A673 (cell line): ENCODE results near the gene RHOT1.

ENCODE experiments used
- EZH2 ChIP-seq: fragments of 200-600 bp; sonication (generic); IDR thresholded peaks from 2 replicates; pipeline ENCODE4 v1.6.1; 2017; ENCODE audit warnings: borderline replicate concordance, low read depth, mild to moderate bottlenecking, mixed read lengths, antibody characterized with exemption, low read length; ENCODE audit not compliant: poor library complexity, severe bottlenecking
- TF ChIP-seq, protein P1 (sequence below): fragments of 300-800, 200-600 bp; sonication (generic); conservative IDR thresholded peaks from 2 replicates; pipeline ENCODE4 v1.5.1; 2017; ENCODE audit warnings: low read depth, mild to moderate bottlenecking, antibody characterized with exemption, low read length, moderate library complexity, mixed read lengths

- no peak for TF ChIP-seq EZH2
- TF ChIP-seq, protein P1, sequence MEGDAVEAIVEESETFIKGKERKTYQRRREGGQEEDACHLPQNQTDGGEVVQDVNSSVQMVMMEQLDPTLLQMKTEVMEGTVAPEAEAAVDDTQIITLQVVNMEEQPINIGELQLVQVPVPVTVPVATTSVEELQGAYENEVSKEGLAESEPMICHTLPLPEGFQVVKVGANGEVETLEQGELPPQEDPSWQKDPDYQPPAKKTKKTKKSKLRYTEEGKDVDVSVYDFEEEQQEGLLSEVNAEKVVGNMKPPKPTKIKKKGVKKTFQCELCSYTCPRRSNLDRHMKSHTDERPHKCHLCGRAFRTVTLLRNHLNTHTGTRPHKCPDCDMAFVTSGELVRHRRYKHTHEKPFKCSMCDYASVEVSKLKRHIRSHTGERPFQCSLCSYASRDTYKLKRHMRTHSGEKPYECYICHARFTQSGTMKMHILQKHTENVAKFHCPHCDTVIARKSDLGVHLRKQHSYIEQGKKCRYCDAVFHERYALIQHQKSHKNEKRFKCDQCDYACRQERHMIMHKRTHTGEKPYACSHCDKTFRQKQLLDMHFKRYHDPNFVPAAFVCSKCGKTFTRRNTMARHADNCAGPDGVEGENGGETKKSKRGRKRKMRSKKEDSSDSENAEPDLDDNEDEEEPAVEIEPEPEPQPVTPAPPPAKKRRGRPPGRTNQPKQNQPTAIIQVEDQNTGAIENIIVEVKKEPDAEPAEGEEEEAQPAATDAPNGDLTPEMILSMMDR: no peak
Measured at GRCh38 chr17:32148351-32148750, 6.0 kb downstream of the RHOT1 start.
